Measurements from ENCODE around the gene BASP1.
A peak's percentile ranks its signal among the peaks of the same experiment; 100 is the strongest.
"Not testable (repeated sequence)": the region's sequence is repeated elsewhere in the genome, so short reads cannot be mapped to it uniquely, and the experiment has no call there.

BASP1 gene

GRCh38 chr5:17217493-17218352, at the start of gene BASP1:
Gene BASP1, plus strand, starts transcription at chr5:17217631. Its CDS starts 57,586 bp downstream, at chr5:17275217.
- no peak for DNase-seq

GRCh38 chr5:17169507-17169906, 47.9 kb upstream of the BASP1 start:
- no peak for DNase-seq

GRCh38 chr5:17172791-17173190, 44.6 kb upstream of the BASP1 start:
- no peak for DNase-seq

GRCh38 chr5:17174965-17175364, 42.5 kb upstream of the BASP1 start:
- DNase-seq = no peak

- DNase-seq = no peak
Measured at GRCh38 chr5:17177501-17178372, 39.7 kb upstream of the BASP1 start.

- no peak for DNase-seq
Measured at GRCh38 chr5:17178373-17178675, 39.1 kb upstream of the BASP1 start.

- DNase-seq = no peak
Measured at GRCh38 chr5:17180330-17180843, 37.0 kb upstream of the BASP1 start.

- DNase-seq = no peak
Measured at GRCh38 chr5:17180864-17181723, 36.3 kb upstream of the BASP1 start.

GRCh38 chr5:17182494-17182893, 34.9 kb upstream of the BASP1 start:
- DNase-seq = no peak

- DNase-seq = no peak
Measured at GRCh38 chr5:17182981-17183380, 34.5 kb upstream of the BASP1 start.

- no peak for DNase-seq
Measured at GRCh38 chr5:17183831-17184230, 33.6 kb upstream of the BASP1 start.

- no peak for DNase-seq
Measured at GRCh38 chr5:17184588-17184987, 32.8 kb upstream of the BASP1 start.

GRCh38 chr5:17185349-17185748, 32.1 kb upstream of the BASP1 start:
- no peak for DNase-seq

GRCh38 chr5:17185773-17186172, 31.7 kb upstream of the BASP1 start:
- DNase-seq = no peak

- no peak for DNase-seq
Measured at GRCh38 chr5:17186256-17186655, 31.2 kb upstream of the BASP1 start.

- DNase-seq = no peak
Measured at GRCh38 chr5:17187011-17187785, 30.2 kb upstream of the BASP1 start.

- no peak for DNase-seq
Measured at GRCh38 chr5:17187786-17188170, 29.7 kb upstream of the BASP1 start.

- DNase-seq = peak; percentile 80
Measured at GRCh38 chr5:17189381-17190036, 27.9 kb upstream of the BASP1 start.

- peak; percentile 62 for DNase-seq
Measured at GRCh38 chr5:17190242-17190778, 27.1 kb upstream of the BASP1 start.

GRCh38 chr5:17190799-17191391, 26.5 kb upstream of the BASP1 start:
- no peak for DNase-seq

GRCh38 chr5:17191574-17191973, 25.9 kb upstream of the BASP1 start:
- DNase-seq = not testable (repeated sequence)
